Measurements from ENCODE around the gene CRYBG2.

The CRYBG2 gene

DNA sequence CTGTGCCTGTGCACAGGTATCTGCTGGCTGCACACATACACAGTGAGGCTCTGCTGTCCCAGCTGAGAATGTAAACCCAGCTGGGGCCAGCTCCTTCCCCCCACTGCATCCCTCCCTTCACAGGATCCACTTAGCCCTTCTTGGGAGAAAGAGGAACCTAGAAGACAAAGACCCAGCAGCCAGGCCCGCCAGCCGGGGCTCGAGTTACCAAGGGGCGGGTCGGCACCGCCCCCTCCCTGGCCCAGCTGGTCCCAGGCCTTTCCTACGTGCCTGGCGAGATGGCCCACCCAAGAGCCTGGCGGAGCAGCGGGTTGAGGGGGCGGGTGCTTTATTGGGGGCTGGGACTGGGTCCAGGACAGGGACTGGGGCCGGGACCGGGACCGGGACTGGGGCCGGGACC, 72.0 kb downstream of the CRYBG2 start:
- DNase-seq (ENCODE audit: extremely low spot score): no peak
- CTCF ChIA-PET: interaction anchor here (0.8 to 1.4 kb wide), 2 partner anchors 82 to 135 kb away, joined by 4 read pairs; no protein-coding TSS in a partner anchor
- POLR2A ChIA-PET: interaction anchor here (0.6 kb wide), 1 partner anchor 1494 kb away, joined by 3 read pairs; no protein-coding TSS in a partner anchor

DNA sequence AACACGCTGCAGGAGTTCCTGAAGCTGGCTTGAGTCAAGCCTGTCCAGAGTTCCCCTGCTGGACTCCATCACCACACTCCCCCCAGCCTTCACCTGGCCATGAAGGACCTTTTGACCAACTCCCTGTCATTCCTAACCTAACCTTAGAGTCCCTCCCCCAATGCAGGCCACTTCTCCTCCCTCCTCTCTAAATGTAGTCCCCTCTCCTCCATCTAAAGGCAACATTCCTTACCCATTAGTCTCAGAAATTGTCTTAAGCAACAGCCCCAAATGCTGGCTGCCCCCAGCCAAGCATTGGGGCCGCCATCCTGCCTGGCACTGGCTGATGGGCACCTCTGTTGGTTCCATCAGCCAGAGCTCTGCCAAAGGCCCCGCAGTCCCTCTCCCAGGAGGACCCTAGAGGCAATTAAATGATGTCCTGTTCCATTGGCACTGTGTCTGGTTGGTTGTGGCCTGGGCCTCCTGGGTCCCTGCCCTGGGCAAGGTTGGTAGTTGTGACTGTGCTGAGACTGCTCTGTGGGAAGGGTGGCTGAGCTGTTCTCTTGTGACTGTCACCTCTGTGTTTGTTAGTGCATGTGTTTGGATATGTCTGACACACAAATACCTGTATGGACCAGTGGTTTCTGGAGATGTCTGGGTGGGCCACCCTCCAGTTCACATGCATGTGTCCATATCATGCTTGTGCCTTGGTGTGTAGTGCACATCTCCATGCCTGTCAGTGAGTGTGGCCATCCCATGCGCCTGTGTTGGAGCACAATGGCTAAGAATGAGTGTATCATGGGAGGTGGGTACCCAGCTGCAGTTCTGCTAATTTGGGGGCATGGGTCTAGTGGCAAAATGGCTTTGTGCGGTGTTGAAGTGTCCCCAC, 72.6 kb downstream of the CRYBG2 start:
- DNase-seq (ENCODE audit: extremely low spot score): no peak
- TF ChIP-seq FOXM1 (IDR thresholded peaks at IDR 0.05; ENCODE audit: borderline replicate concordance) (no peak), ELF4 (IDR thresholded peaks at IDR 0.05) (no peak), TARDBP (IDR thresholded peaks at IDR 0.05) (no peak), ARNT (IDR thresholded peaks at IDR 0.05) (no peak), SUZ12 (IDR thresholded peaks at IDR 0.05) (no peak)
- ChIA-PET CTCF (interaction anchor here (0.8 to 1.4 kb wide), 2 partner anchors 82 to 136 kb away, joined by 4 read pairs; no protein-coding TSS in a partner anchor), POLR2A (interaction anchor here (0.6 kb wide), 1 partner anchor 1494 kb away, joined by 3 read pairs; no protein-coding TSS in a partner anchor)

More for the DNA sequence above, 72.0 kb downstream of the CRYBG2 start:
- no peak for TF ChIP-seq LEF1 (IDR thresholded peaks at IDR 0.05; ENCODE audit: borderline replicate concordance)
- no peak for TF ChIP-seq ARNT (IDR thresholded peaks at IDR 0.05)
- no peak for TF ChIP-seq HDGF (IDR thresholded peaks at IDR 0.05; ENCODE audit: borderline replicate concordance)
- TF ChIP-seq L3MBTL2 (conservative IDR thresholded peaks at IDR 0.05): no peak

DNA sequence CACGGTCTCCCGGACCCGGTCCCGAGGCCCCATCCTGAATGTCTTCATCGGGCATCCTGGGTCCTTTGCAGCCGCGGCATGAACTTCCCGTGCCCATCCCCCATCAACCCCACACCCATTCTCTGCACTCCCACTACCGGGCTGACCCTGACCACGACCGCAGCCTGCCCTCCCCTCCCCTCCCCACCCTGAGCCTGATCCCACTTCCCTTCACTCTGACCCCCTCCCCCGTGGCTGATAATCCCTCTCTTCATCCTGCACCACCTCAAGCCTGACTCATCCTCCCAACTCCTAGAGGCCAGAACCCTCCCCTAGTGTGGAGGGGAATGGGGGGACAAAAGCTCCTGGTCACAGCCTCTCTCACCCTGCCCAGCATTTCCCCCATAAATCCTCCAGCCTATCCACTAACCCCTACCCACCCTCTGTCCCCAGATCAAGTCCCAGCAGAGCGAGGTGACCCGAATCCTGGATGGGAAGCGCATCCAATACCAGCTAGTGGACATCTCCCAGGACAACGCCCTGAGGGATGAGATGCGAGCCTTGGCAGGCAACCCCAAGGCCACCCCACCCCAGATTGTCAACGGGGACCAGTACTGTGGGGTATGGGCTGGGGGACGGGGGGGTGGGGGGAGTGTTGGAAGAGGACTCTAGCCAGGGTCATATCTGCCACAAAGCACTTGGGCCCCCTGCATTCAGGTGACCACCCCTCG, 73.4 kb downstream of the CRYBG2 start:
- CTCF ChIA-PET: interaction anchor here (1.1 to 1.4 kb wide), 3 partner anchors 8 to 84 kb away, joined by 3 to 5 read pairs (median 4); no protein-coding TSS in a partner anchor

DNA sequence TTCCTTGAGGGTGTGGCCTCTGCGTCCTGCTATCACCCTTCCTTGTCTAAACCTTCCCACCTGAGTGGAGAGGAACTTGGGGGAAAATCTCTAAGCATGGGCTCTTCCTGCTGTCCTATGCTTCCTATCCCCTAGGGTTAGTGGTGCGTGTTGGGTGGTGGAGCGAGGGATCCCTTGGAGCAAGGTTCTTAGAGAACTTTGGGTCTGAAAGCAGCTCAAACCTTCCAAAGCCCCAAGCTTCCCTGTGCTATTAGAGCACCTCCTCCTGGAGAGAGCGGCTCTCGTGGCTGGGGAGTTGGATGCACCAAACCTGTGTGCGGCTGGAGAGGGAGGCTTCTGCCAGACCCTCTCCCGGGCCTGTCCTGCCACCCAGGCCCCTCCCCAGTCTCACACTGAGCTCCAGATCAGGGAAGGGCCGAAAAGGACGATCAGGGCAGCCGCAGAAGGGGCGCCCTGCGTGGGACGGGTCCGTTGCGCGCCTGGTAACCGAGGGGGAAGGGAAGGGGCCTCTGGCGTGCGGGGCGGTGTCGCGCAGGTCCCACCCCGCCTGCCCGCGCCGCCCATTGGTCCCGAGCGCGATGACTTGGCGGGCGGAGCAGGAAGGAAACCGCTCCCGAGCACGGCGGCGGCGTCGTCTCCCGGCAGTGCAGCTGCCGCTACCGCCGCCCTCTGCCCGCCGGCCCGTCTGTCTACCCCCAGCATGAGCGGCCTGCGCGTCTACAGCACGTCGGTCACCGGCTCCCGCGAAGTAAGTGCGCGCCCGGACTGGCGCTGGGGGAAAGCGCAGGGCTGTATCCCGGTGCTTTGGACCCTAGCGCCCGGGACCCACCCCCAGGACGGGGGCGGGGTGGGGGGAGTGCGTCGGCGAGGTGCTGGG, 74.2 kb downstream of the CRYBG2 start, which contains the start of gene SH3BGRL3:
SH3BGRL3 (plus strand) TSS at position 631 of the 877 bp plus-strand sequence; CDS start at position 701, 70 bp downstream.
- peak; percentile 79 for DNase-seq (ENCODE audit: extremely low spot score)
- POLR2A ChIA-PET: interaction anchor here (0.7 to 1.1 kb wide), 4 partner anchors 13 to 130 kb away, joined by 3 read pairs; no protein-coding TSS in a partner anchor
- TF ChIP-seq ELF4 (IDR thresholded peaks at IDR 0.05): no peak
- peak; percentile 86 for TF ChIP-seq L3MBTL2 (conservative IDR thresholded peaks at IDR 0.05)
- TF ChIP-seq SUZ12 (IDR thresholded peaks at IDR 0.05): no peak
- TF ChIP-seq FOXA1 (IDR thresholded peaks at IDR 0.05): no peak
- TF ChIP-seq BHLHE40 (IDR thresholded peaks at IDR 0.05; ENCODE audit: borderline replicate concordance): no peak
- no peak for TF ChIP-seq LEF1 (IDR thresholded peaks at IDR 0.05; ENCODE audit: borderline replicate concordance)
- no peak for TF ChIP-seq HDGF (IDR thresholded peaks at IDR 0.05; ENCODE audit: borderline replicate concordance)
- no peak for TF ChIP-seq FOXK2 (IDR thresholded peaks at IDR 0.05)
- CTCF ChIA-PET: interaction anchor here (1.0 to 1.7 kb wide), 6 partner anchors 9 to 137 kb away, joined by 3 to 8 read pairs (median 4); partner anchors contain the start of gene CD52

More for the DNA sequence above, 73.4 kb downstream of the CRYBG2 start:
- TF ChIP-seq L3MBTL2 (conservative IDR thresholded peaks at IDR 0.05): 0 out of 2 replicates have a peak, but pooled peaks have one; percentile 13
- no peak for TF ChIP-seq SUZ12 (IDR thresholded peaks at IDR 0.05)
- no peak for DNase-seq (ENCODE audit: extremely low spot score)
- POLR2A ChIA-PET: interaction anchor here (0.7 kb wide), 2 partner anchors 34 to 106 kb away, joined by 3 read pairs; no protein-coding TSS in a partner anchor

DNA sequence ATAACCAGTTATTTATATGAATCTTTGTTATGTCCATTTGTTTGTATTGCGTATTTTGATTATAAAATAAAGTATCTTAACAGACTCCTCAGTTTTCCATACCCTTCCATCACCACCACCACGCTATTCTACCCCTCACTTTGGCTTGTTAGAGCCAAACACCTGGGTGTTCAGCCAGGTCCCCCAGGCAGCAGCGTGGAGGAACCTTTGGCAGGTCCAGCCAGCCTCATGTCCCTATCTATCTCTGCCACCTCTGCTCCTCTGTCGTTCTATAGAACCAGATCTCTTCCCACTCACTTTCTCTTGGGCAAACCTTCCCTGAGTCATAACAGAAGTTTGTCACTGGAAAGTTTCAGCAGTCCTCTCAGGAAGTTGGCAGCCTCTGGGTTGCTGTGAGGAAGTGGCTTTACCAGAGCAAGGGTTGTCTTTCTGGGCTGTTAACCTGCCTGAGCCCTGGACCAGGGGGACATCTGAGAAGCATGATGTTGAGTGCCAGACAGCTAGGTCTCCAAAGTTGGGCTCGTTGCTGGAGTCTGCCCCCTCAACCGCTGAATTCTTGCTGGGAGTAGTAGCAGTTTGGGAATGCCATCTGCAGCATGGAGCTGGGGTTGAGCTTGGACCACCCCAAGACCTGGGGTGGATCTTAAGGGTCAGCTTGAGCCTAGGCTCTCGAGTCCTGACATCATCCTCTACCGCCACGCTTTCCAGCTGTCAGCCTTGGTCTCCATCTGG, 75.0 kb downstream of the CRYBG2 start:
- TF ChIP-seq ZNF384 (IDR thresholded peaks at IDR 0.05) (no peak), CTBP1 (IDR thresholded peaks at IDR 0.05; ENCODE audit: borderline replicate concordance) (no peak), SP1 (IDR thresholded peaks at IDR 0.05) (no peak), ELF4 (IDR thresholded peaks at IDR 0.05) (no peak), TARDBP (IDR thresholded peaks at IDR 0.05) (no peak), BHLHE40 (IDR thresholded peaks at IDR 0.05; ENCODE audit: borderline replicate concordance) (no peak), ARNT (IDR thresholded peaks at IDR 0.05) (no peak)
- TF ChIP-seq, protein P1, sequence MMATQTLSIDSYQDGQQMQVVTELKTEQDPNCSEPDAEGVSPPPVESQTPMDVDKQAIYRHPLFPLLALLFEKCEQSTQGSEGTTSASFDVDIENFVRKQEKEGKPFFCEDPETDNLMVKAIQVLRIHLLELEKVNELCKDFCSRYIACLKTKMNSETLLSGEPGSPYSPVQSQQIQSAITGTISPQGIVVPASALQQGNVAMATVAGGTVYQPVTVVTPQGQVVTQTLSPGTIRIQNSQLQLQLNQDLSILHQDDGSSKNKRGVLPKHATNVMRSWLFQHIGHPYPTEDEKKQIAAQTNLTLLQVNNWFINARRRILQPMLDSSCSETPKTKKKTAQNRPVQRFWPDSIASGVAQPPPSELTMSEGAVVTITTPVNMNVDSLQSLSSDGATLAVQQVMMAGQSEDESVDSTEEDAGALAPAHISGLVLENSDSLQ (IDR thresholded peaks at IDR 0.05): no peak
- CTCF ChIA-PET: interaction anchor here (1.0 to 1.7 kb wide), 6 partner anchors 9 to 138 kb away, joined by 3 to 8 read pairs (median 4); partner anchors contain the start of gene CD52

DNA sequence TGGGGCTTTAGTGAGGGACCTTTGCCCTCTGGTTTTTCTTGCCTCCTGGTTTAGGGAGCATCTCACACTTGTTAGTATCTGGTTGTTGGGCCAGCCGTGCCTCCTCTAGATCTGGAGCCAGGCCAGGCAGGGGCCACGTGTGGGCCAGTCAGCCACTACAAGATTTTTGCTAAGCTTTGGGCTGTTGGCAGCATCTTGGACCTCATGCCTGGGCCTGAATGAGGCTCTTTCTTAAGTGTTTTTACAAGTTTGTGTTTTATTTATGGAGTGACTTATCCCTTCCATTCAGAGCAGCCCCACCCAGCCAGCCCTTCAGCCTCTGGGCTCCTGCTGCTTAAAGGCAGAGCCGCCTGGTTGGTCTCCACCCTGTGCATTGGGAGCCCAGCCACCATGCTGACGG, 75.6 kb downstream of the CRYBG2 start:
- CTCF ChIA-PET: interaction anchor here (1.2 to 1.7 kb wide), 3 partner anchors 7 to 113 kb away, joined by 3 to 8 read pairs (median 5); no protein-coding TSS in a partner anchor
- POLR2A ChIA-PET: no interaction called here
- no peak for DNase-seq (ENCODE audit: extremely low spot score)
- TF ChIP-seq NFRKB (IDR thresholded peaks at IDR 0.05) (no peak), LEF1 (IDR thresholded peaks at IDR 0.05; ENCODE audit: borderline replicate concordance) (no peak), FOXK2 (IDR thresholded peaks at IDR 0.05) (no peak), FOXA1 (IDR thresholded peaks at IDR 0.05) (no peak), CTBP1 (IDR thresholded peaks at IDR 0.05; ENCODE audit: borderline replicate concordance) (no peak), L3MBTL2 (conservative IDR thresholded peaks at IDR 0.05) (no peak), ELF4 (IDR thresholded peaks at IDR 0.05) (no peak), HDGF (IDR thresholded peaks at IDR 0.05; ENCODE audit: borderline replicate concordance) (no peak), BHLHE40 (IDR thresholded peaks at IDR 0.05; ENCODE audit: borderline replicate concordance) (no peak), SUZ12 (IDR thresholded peaks at IDR 0.05) (no peak), FOXM1 (IDR thresholded peaks at IDR 0.05; ENCODE audit: borderline replicate concordance) (no peak), TARDBP (IDR thresholded peaks at IDR 0.05) (no peak), ARNT (IDR thresholded peaks at IDR 0.05) (no peak), SP1 (IDR thresholded peaks at IDR 0.05) (no peak), ZNF384 (IDR thresholded peaks at IDR 0.05) (no peak)
- TF ChIP-seq, protein P1 (IDR thresholded peaks at IDR 0.05): no peak

More for the DNA sequence above, 75.0 kb downstream of the CRYBG2 start:
- POLR2A ChIA-PET: interaction anchor here (1.0 to 1.1 kb wide), 2 partner anchors 12 to 131 kb away, joined by 3 read pairs; no protein-coding TSS in a partner anchor
- no peak for DNase-seq (ENCODE audit: extremely low spot score)
